Activated CD4-positive, alpha-beta T cell treated with anti-CD3 and anti-CD28 coated beads, Interleukin-2, amount 50 U/mL, for 24 hours (primary cell): ENCODE measurements around the gene MTG1.

Source experiments
- DNase-seq, 2 donors: peaks; one replicate each; pipeline ENCODE4 v3.0.0-alpha.2; 2020; ENCODE audit warnings: low read depth in 1 of 2, low spot score in 1 of 2

Gene MTG1

GRCh38 chr10:133394064-133394663 lies at the start of gene MTG1:
Gene MTG1 (plus strand): TSS chr10:133394157. CDS start chr10:133394221, 64 bp downstream.
- peak; percentile 87 to 89 for DNase-seq

- DNase-seq = no peak
These were observed 49.7 kb upstream of the MTG1 start for GRCh38 chr10:133344236-133344635.

DNA sequence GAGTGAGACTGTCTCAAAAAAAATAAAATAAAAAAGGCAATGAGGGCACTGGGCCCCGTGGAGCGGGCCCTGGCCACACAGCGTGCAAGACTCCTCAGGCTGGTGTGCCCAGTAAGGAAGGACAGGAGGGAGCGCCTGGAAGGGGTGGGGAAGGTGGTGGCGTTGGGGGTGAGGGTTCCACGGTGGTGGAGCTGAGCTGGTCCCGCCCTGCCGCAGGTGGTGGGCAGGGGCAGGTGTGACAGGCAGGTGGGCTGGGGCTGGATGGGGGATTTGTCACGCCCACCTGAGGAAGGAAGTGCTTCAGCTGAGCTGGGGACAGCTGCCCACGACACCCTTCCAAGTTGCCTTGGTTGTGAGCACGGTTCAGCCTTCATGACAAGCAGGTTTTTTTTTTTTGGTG lies 47.5 kb upstream of the MTG1 start:
- no peak for DNase-seq

DNA sequence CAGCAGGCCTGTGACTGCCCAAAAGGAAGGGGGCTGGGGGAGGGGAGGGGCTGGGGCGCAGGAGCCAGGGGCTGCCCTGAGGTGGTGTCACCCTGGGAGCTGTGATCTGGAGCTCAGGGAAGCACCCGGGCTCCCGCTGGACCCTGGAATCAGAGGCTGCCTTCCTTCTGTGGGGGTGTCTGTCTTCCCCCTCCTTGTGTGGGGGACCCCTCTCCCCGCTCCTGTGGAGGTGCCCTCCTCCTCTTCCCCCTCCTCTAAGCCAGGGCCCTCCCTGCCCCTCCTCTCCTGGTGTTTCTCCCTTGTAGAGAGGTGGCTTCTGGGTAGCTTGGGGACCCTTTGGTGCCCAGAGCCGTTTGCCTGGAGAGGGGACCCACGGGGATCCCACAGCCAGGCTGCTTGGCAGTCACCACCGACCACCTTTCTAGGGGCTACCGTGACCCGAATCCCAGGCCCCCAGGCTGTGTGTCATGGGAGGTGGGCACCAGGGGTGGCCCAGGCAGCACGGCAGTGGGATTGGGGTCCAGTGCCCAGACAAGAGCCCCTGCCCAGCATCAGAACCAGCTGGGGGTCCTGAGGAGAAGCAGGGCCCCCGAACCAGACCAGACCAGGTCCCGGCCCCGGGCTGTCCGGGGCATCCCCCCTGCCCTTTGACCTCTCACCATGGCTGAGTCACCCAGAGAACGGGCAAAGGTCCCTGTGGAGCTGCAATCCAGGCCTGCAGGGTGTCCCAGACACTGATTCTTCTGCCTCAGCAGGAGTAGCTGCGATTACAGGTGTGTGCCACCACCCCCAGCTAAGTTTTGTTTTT lies 46.0 kb upstream of the MTG1 start:
- no peak for DNase-seq

GRCh38 chr10:133349160-133349568 lies 44.8 kb upstream of the MTG1 start:
- DNase-seq = no peak

- no peak for DNase-seq
These were observed 44.4 kb upstream of the MTG1 start for GRCh38 chr10:133349577-133350011.

GRCh38 chr10:133350283-133350949 lies 43.5 kb upstream of the MTG1 start:
- DNase-seq = no peak

DNA sequence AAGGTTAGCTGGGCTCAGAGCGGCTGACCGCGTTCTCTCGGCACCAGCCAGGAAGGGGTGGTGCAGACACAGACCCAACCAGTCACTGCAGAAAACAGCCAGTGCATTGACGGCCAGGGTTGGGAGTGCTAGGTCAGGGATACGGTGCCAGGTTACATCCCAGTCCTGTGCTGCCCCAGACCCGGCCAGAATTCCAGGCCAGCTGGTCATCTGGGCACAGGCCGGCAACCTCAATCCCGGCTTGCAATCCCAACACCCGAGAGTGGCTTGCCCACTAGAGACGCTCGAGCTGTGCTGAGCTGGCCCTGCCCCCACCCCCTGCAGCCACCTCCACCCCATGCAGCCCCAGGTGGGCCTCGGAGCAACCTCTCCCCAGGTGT lies 43.0 kb upstream of the MTG1 start:
- DNase-seq = no peak

- no peak for DNase-seq
These were observed 42.3 kb upstream of the MTG1 start for GRCh38 chr10:133351408-133352318.

GRCh38 chr10:133353202-133353959 lies 40.6 kb upstream of the MTG1 start:
- DNase-seq = no peak

DNA sequence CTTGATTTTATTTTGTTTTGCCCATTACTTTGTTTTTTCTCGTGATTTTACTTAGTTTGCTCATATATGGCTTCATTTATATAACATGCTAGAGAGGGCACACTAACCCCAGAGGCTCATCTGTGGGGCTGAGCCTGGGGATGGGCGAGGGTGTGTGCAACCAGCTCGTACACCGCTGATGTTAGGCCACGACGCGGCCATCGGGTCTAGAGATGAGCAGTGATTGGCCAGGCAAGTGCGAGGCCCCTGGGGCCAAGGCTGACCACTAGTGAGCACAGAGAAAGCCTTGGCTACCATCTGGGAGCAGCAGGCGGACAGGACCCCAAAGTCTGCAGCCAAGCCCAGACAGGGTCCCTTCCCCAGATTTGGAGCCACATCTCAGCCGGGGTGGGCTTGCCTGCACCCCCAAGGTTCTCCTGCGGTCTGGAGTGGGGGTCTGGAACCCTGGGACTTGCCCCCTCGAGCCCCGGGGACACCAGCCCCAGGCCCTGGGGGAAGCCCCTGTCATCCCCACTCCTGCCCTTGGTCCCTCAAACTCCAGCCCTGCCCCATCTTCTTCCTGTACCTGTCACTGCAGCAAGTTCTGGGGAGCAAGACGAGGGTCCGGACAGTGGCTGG lies 39.9 kb upstream of the MTG1 start:
- no peak for DNase-seq

GRCh38 chr10:133354672-133355240 lies 39.2 kb upstream of the MTG1 start:
- DNase-seq = no peak

GRCh38 chr10:133355266-133355665 lies 38.7 kb upstream of the MTG1 start:
- DNase-seq = no peak

GRCh38 chr10:133355991-133356390 lies 38.0 kb upstream of the MTG1 start:
- no peak for DNase-seq

DNA sequence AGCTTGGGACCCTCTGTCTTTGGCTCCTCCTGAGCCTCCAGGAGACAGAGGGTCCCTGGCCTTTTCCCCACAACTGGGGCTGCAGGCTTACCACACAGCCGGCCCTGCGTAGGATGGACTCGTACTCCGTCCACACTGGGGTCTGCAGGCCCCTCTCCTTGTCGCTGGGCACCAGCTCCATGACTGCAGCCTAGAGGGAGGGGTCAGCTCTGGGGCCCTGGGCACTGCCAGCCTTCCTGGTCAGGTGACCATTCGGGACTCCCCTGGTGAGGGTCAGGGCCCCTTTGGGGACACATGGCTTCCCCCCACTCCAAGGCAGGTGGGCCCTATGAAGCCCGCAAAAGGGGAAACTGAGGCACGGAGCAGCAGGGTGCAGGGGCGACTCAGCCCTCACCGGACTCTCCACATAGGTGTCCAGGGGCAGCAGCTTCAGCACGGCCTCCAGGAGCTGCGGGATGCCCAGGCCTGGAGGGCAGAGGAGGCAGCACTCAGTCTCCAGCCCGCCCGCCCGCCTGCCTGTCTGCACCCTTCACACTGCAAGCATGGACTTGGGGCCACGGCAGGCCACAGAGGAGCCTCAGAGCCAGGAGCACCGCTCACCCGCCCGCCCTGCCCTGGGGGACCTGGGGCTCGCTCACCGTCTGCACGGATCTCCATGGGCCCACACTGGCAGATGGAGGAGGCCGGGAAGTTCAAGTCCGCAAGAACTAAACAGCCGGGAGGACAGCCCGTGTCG lies 37.2 kb upstream of the MTG1 start:
- DNase-seq = no peak

- peak; percentile 55 to 76 for DNase-seq
These were observed 36.4 kb upstream of the MTG1 start, which contains the start of gene FUOM for GRCh38 chr10:133357285-133358161. Gene FUOM (minus strand): TSS chr10:133358019. CDS start chr10:133358007, 12 bp downstream.

DNA sequence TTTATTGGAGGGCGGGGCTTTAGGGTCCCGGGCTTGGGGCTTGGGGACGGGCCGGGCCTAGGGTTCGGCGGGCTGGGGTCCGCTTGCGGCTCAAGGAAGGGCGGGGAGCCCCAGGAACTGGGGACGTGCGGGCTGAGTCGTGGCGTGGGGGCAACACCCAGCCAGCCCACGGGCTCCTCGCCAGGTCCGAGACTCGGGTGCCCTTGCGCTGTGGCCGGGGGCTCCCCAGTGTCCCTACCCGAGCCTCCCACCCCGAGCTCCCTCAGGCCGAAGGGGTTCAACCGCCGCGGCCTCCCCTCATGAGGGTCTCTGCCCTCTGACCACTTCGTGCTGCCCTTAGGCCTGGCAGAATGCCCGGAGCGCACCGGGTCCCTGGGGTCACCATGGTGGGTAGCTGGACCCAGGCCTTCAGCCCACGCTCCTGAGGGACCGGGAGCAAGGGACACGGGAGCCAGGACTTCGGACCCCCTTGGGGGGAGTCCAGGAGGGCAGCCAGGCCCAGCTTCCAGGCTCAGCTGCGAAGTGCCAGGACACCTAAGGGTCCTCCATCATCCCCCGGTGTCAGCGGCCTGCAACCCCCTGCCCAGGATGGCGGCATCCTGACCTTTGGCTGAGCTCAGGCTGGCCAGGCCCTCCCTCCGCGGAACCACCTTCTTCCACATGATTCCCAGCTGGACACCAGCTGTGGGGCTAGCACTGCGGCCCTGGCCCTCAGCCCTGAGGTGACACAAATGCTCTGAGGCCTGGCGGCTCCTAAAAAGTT lies 35.6 kb upstream of the MTG1 start:
- no peak for DNase-seq
